GM19351 (cell line): ENCODE results near the gene MORC3.
"Not testable (repeated sequence)": the region's sequence is repeated elsewhere in the genome, so short reads cannot be mapped to it uniquely, and the experiment has no call there.

Experiments
- ATAC-seq: cut with Tn5 transposase; IDR thresholded peaks from one replicate; pipeline ENCODE4 v1.9.1; 2021; ENCODE audit warnings: mild to moderate bottlenecking, moderate library complexity; ENCODE audit not compliant: unreplicated experiment

The MORC3 gene, protein sequence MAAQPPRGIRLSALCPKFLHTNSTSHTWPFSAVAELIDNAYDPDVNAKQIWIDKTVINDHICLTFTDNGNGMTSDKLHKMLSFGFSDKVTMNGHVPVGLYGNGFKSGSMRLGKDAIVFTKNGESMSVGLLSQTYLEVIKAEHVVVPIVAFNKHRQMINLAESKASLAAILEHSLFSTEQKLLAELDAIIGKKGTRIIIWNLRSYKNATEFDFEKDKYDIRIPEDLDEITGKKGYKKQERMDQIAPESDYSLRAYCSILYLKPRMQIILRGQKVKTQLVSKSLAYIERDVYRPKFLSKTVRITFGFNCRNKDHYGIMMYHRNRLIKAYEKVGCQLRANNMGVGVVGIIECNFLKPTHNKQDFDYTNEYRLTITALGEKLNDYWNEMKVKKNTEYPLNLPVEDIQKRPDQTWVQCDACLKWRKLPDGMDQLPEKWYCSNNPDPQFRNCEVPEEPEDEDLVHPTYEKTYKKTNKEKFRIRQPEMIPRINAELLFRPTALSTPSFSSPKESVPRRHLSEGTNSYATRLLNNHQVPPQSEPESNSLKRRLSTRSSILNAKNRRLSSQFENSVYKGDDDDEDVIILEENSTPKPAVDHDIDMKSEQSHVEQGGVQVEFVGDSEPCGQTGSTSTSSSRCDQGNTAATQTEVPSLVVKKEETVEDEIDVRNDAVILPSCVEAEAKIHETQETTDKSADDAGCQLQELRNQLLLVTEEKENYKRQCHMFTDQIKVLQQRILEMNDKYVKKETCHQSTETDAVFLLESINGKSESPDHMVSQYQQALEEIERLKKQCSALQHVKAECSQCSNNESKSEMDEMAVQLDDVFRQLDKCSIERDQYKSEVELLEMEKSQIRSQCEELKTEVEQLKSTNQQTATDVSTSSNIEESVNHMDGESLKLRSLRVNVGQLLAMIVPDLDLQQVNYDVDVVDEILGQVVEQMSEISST

DNA sequence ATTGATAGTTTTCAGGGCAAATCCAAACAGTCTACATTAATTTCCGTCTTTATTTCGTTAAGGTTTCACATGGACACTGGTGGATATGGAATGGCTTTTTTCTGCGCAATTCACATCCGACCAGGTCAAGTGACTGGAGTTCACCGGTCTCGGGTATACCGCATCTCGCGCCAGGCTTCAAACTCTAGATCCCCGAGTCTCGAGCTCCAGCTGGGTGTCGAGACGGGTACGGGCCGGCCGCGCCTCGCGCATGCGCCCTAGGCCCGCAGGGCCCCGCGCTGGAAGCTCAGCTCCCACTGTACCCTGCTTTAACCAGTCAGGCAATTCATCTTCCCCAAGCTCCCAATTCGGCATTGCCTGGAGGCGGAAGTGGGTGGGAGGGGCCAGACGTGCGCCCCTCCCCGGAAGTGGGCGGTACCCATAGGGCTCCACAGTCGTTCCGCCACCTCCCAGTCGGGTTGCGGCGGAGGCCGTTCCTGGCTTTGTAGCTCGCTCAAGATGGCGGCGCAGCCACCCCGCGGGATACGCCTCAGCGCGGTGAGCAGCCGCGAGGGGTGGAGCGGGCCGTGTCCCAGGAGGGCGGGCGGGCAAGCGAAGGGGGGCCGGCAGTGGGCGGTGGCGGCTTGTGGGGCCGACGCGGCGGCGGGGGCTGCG is at the start of gene MORC3:
Gene MORC3, plus strand, starts transcription at position 431 of the 654 bp plus-strand sequence. Its CDS starts 68 bp downstream, at position 499.
- peak; percentile 86 for ATAC-seq

DNA sequence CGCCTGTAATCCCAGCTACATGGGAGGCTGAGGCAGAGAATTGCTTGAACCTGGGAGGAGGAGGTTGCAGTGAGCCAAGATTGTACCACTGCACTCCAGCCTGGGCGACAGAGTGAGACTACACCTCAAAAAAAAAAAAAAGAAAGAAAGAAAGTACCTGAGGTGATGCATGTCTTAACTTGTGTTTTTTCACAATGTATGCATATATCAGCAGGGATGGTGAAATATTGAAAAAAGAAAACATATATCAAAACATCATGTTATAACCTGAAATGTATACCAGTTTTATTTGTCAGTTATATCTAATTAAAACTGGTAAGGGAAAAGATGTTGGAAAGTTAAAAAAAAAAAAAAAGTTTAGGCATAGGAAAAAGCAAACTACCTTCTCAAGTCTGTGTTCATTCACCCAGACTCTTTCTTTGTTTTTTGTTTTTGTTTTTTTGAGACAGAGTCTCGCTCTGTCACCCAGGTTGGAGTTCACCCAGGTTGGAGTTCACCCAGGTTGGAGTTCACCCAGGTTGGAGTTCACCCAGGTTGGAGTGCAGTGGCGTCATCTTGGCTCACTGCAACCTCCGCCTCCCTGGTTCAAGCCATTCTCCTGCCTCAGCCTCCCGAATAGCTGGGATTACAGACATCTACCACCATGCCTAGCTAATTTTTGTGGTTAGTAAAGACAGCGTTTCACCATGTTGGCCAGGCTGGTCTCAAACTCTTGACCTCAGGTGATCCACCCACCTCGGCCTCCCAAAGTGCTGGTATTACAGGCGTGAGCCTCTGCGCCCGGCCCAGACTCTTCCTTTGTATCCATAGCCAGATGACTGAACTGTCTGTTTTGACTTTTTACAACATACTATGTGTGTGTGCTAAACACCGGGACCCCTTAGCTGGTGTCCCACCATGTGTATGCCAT is 49.0 kb upstream of the MORC3 start:
- ATAC-seq, result not testable (repeated sequence)

DNA sequence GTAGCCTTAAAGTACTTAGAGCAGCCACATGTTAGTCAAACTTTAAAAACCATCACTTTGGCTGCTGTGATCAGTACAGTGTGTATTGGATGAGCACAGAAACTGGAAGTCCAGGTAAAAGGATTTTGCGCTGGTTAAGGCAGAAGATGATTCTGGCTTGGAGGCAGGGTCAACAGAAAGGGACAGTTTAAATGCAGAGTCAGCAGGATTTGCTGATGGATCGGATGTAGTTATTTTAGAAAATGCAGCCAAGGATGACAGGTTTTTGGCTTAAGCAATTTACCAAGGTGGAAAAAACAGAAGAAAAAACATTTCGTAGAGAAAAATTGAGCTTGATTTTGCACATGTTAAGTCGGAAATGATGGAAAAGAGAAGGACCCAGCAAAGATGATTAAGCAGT is 45.9 kb upstream of the MORC3 start:
- no peak for ATAC-seq

DNA sequence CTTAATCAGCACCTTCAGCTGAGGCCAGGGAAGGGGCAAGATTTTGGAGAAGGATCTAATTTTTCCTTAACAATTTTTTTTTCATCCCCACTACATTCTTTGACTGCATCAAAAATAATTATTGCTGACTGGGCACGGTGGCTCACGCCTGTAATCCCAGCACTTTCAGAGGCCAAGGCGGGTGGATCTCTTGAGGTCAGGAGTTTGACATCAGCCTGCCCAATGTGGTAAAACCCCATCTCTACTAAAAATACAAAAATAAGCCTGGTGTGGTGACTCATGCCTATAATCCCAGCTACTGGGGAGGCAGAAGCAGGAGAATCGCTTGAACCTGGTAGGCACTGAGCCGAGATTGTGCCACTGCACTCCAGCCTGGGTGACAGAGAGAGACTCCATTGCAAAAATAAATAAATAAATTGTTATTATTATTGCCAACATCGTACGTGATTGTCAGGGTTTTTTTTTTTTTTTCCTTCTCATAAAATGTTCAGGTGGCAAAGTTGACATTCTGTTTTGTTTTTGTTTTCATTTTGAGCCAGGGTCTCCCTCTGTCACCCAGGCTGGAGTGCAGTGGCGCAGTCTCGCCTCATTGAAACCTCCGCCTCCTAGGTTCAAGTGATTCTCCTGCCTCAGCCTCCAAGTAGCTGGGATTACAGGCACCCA is 37.3 kb upstream of the MORC3 start:
- ATAC-seq, result no peak

DNA sequence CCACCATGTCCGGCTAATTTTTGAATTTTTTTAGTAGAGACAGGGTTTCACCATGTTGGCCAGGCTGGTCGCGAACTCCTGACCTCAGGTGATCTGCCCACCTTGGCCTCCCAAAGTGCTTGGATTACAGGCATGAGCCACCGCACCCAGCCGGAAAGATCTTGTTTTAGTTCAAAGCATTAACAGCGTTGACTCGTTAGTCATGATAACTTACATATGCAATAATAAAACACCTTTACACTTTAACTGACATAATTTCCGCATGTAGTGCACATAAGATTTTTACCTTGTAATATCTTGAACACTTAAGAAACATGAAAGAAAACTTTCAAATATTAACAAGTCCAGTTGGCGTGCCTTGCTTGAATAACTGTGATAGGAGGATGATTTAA is 36.8 kb upstream of the MORC3 start:
- not testable (repeated sequence) for ATAC-seq

DNA sequence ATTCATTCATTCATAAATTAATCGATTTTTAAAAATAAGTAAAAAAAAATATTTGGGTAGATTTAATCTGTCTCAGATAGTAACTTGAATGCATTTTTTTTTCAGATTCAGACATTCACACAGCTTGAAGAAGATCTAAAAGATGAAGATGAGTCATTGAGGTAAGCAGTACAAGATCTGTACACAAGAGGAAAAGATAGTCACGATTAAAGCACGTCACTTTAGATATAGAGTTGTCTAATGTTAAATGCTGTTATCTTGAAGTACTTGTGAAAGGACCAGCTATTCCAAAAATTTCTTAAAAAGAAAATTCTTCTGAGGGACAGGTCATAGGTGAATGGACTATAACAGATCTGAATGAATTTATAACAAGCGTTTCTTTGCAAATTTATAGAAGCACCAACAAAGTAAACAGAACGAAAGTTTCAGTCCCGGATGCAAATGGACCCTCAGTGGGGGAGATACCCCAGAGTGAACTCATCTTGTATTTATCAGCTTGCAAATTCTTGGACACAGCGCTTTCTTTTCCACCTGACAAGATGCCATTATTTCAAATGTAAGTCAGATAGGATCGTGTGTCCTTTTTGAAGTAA is 31.2 kb upstream of the MORC3 start:
- no peak for ATAC-seq

DNA sequence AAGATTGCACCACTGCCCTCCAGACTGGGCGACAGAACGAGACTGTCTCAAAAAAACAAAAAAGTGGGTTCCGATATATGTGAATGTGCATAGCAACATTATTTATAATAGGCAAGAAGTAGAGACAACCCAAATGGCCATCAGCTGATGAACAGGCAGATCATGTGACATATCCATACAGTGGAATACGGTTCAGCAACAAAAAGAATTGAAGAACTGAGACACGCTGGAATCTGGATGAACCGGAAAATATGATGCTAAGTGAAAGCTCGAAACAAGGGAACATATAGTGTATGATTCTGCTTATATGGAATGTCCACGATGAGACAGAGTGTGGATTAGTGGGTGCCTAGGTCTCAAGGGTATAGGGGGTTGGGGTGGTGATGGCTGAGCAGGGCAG is 28.5 kb upstream of the MORC3 start:
- ATAC-seq, result no peak

DNA sequence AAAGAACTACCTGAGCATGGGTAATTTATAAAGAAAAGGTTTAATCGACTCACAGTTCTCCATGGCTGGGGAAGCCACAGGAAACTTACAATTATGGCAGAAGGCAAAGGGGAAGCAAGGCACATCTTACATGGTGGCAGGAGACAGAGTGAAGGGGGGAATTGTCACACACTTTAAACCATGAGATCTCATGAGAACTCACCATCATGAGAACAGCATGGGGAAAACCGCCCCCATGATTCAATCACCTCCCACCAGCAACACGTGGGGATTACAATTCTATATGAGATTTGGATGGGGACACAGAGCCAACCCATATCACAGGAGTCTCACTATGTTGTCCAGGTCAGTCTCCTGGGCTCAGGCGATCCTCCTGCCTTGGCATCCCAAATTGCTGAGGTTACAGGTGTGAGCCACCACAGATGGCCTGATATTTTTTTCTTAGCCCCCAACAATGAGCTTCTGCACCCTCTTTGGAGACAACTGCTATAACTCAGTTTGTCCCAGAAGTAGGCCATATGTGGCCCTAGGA is 22.5 kb upstream of the MORC3 start:
- ATAC-seq, result no peak

DNA sequence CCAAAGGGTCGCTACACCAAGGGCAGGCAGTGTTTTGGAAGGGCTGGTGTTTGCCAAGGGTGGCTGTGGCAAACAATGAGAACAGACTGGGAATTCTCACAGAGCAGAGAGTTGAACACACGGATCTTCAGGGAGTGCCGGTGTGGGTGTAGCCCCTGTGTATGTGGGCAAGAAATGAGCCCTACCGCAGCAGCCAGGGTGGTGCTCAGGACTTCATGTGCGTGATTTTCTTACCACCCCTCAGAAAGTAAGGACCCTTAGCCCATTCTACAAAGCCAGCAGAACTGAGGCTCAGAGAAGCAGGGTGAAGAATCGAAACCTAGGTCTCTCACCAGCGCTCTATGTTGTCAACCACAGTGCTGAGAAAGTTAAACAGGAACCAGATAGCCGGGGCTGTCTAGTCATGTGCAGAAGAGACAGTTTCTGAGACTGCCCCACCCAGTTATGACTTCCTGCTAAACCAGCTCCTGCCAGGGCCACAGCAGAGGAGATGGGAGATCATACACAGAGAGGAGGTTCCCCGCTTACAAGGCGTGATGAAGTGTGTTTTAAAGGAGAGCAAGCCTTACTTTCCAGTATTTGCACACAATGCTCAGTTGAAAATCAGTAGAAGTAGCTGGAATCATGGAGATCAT is 21.9 kb upstream of the MORC3 start:
- peak; percentile 99 for ATAC-seq

DNA sequence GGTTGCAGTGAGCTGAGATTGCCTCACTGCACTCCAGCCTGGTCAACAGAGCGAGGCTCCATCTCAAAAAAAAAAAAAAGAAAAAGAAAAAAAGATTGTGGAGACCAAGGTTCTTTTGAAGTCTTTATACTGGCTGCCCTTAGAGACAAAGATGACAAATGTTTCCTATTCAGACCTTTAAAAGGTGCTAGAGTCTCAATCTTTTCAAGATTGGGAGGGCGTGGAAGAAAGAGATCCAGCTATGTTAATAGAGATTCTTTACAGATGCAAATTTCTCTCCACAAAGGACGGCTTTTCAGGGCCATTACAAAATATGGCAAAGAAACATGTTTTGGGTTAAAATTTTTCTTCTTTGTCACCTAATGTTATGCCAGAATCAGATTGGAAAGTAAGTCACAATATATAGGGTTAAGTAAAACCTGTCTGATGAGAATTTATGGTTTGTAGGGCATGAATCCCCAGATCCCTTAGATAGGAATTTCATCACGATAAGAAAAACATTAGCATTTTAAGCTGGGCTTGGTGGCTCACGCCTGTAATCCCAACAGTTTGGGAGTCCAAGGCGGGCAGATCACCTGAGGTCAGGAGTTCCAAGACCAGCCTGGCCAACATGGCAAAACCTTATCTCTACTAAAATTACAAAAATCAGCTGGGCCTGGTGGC is 13.0 kb upstream of the MORC3 start:
- ATAC-seq, result no peak

DNA sequence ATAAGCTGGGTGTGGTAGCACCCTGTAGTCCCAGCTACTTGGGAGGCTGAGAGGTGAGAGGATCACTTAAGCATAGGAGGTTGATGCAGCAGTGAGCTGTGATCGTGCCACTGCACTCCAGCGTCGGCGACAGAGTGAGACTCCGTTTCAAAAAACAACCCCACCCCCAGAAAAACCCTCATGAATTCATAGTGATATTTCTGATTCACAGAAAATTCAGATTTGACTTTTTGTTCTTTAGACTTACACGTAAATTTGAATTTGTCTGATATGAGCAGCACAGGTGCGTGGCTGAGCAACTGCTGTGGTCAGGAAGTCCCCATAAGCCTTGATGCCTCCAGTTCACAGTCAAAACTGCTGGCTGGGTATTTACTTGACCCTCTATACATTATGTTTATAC is 10.0 kb upstream of the MORC3 start:
- ATAC-seq, result peak; percentile 79

DNA sequence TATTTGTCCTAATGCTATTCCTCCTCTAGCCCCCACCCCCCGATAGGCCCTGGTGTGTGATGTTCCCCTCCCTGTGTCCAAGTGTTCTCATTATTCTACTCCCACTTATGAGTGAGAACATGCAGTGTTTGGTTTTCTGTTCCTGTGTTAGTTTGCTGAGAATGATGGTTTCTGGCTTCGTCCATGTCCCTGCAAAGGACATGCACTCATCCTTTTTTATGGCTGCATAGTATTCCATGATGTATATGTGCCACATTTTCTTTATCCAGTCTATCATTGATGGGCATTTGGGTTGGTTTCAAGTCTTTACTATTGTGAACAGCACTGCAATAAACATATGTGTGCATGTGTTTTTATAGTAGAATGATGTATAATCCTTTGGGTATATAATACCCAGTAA is 6.6 kb upstream of the MORC3 start:
- not testable (repeated sequence) for ATAC-seq

DNA sequence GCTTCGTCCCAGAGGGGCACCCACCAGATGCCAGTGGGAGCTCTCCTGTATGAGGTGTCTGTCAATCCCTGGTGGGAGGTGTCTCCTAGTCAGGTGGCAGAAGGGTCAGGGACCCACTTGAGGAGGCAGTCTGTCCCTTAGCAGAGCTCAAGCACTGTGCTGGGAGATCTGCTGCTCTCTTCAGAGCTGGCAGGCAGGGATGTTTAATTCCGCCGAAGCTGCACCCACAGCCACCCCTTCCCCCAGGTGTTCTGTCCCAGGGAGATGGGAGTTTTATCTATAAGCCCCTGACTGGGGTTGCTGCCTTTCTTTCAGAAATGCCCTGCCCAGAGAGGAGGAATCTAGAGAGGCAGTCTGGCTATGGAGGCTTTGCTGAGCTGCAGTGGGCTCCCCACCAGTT is 4.0 kb upstream of the MORC3 start:
- ATAC-seq, result not testable (repeated sequence)

DNA sequence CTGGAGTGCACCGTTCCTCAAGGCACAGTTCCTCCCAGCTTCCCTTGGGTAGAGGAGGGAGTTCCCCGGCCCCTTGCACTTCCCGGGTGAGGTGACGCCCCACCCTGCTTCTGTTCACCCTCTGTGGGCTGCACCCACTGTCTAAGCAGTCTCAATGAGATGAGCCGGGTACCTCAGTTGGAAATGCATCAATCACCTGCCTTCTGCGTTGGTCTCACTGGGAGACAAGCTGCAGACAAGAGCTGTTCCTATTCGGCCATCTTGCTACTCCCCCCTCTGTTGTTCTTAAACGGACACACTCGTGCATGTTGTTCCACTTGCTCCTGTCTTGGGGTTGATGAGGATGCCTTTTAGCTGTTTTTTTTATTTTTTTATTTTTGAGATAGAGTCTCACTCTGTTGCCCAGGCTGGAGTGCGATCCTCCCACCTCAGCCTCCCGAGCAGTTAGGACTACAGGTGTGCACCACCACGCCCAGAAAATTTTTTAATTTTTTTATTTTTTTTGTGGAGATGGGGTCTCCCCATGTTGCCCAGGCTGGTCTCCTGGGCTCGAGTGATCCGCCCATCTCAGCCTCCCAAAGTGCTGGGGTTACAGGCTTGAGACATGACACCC is 3.0 kb upstream of the MORC3 start:
- no peak for ATAC-seq

DNA sequence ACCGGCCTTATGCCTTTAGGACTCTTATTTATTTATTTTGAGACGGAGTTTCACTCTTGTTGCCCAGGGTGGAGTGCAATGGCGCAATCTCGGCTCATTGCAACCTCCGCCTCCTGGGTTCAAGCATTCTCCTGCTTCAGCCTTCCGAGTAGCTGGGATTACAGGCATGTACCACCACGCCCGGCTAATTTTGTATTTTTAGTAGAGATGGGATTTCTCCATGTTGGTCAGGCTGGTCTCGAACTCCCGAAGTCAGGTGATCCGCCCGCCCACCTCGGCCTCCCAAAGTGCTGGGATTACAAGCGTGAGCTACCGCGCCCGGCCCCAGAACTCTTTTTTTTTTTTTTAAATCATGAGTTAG is 611 bp upstream of the MORC3 start:
- ATAC-seq, result not testable (repeated sequence)

DNA sequence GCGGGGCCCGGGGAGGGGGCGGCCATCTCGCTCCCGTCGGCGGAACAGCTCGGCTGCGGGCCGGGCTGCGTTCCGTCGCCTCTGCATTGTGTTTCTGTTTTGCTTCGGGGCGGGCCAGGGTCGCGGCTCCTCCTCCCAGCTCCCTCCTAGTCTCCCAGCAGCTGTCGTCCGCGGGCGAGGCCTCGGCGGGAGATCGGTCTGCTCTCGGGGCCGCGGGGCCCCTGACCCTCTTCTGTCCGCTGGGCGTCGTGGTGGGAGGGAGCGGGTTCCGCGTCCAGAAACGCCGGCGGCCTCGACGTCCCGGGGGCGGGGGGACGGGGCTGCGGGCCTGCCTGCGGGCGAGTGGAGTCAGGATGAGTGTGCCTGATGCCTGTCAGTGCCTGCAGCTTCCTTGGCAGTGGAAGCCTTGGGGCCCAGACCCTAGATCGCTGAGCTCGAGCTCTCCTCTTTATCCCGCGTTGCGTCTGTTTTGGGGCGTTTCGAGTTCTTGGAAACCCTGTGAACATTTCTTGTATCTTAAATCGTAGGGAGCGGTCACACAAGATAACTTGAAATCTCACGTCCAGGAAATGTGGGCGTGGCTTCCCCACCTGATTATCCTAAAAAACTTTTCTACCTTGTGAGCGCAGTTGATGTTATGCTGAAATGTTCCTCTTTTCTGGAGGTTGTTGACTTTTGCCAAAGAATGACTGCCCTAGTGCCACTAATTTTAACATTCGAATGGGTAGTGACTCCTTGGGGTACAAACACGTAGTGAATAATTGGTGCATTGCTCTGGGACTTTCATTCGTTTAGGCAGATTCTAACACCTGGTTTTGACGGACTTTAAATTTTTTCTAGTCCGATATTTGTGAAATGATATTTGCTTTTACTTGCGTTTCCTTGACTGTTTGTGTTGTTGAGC is 676 bp downstream of the MORC3 start:
- ATAC-seq, result peak; percentile 46
